H7 (cell line): ENCODE data around the gene ZNF300. TPM values are rescaled to one million over a fixed set of nuclear protein-coding genes. Genes with fewer than 3 reads are reported as not detected.
A peak's percentile ranks its signal among the peaks of the same experiment; 100 is the strongest.
"Not testable (repeated sequence)": the region's sequence is repeated elsewhere in the genome, so short reads cannot be mapped to it uniquely, and the experiment has no call there.

ENCODE experiments used
- DNase-seq: peaks from one replicate; pipeline ENCODE4 v3.0.0; 2012
- H3K27me3 ChIP-seq: 2 replicates; pipeline ENCODE4 v1.6.0; 2011; ENCODE audit warnings: mild to moderate bottlenecking, low read length; ENCODE audit not compliant: control insufficient read depth, insufficient read depth
- H3K36me3 ChIP-seq: replicated peaks from 2 replicates; pipeline ENCODE4 v1.5.1; 2011; ENCODE audit warnings: low read length; ENCODE audit not compliant: control insufficient read depth, insufficient read depth
- H3K4me3 ChIP-seq: 2 replicates; pipeline ENCODE4 v1.5.1; 2011; ENCODE audit warnings: low read depth, mild to moderate bottlenecking, control low read depth, low read length, moderate library complexity; ENCODE audit not compliant: insufficient read depth
- total RNA-seq: library from RNA; depleted of rRNA; stranded (reverse); fragments of >200 nt; shearing (Covaris generic); gene quantifications from 2 replicates; pipeline ENCODE4 v1.2.3, GENCODE V29; 2014; rRNA removed

Gene ZNF300
- total RNA-seq, 1 experiment from 2014 or later, result not detected

DNA sequence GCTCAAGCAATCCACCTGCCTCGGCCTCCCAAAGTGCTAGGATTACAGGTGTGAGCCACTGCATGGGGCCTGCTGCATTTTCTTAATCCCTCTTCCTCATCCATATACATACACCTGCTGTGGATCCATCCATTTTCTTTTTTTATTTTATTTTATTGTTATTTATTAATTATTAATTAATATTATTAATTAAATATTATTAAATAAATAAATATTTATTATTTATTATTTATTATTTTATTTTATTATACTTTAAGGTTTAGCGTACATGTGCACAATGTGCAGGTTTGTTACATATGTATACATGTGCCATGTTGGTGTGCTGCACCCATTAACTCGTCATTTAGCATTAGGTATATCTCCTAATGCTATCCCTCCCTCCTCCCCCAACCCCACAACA, 48.1 kb downstream of the ZNF300 start:
- not testable (repeated sequence) for DNase-seq, H3K36me3 ChIP-seq, H3K4me3 ChIP-seq, H3K27me3 ChIP-seq

DNA sequence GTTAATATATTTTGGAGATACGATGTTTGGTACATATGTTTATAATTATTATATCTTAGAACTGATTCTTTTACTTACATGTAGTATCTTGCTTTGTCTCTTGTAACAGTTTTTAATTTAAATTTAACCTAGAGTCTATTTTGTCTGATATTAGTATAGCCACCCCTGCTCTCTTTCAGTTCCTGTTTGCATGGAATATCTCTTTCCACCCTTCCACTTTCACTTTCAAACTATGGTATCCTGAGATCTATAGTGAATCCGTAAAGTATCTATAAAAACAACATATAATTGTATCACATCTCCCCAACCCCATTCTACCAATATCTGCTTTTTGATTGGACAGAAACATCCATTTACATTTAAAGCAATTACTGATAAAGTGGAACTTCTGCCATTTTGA, 51.2 kb downstream of the ZNF300 start:
- no peak overlapping the region for H3K4me3 ChIP-seq
- no peaks in the 10 kb centered on the region for H3K27me3 ChIP-seq
- no peak for DNase-seq
- H3K36me3 ChIP-seq, result no peaks in the 10 kb centered on the region

- Histone ChIP-seq H3K27me3 (no peaks in the 10 kb centered on the region), H3K36me3 (no peaks in the 10 kb centered on the region), H3K4me3 (no peak overlapping the region)
- DNase-seq, result no peak
Measured at GRCh38 chr5:150851039-150851438, 53.7 kb downstream of the ZNF300 start.

DNA sequence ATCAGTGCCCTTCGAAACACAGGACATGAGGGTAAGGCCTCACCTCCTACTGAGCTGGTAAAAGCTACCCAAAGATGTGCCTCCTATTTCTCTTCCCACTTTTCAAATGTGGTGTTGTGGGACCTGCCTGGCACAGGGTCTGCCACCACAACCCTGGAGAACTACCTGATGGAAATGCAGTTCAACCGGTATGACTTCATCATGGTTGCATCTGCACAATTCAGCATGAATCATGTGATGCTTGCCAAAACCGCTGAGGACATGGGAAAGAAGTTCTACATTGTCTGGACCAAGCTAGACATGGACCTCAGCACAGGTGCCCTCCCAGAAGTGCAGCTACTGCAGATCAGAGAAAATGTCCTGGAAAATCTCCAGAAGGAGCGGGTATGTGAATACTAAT, 56.5 kb downstream of the ZNF300 start:
- Histone ChIP-seq H3K27me3 (no peaks in the 10 kb centered on the region), H3K36me3 (no peaks in the 10 kb centered on the region), H3K4me3 (no peak overlapping the region)
- no peak for DNase-seq

DNA sequence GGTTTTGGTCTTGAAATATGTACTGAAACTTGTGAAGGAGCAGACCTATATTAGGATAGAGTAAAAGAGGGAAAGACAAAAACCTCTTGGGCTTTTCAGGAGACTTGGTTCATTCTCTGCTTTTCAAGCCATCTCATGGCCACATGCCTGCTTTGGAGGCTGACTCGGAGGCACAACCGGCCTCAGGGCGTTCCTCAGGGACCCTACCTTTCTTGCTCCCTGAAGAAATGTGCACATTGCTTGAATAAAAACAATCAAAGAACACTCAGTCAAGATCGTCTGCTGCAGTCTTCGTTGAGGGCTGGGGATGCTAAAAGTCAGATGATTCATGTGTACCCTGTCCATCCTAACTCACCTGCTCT, 57.5 kb downstream of the ZNF300 start:
- no peaks in the 10 kb centered on the region for H3K27me3 ChIP-seq
- no peak overlapping the region for H3K4me3 ChIP-seq
- no peak for DNase-seq
- H3K36me3 ChIP-seq, result no peaks in the 10 kb centered on the region

- peak; percentile 70 for DNase-seq
- Histone ChIP-seq H3K4me3 (no peak overlapping the region), H3K36me3 (no peaks in the 10 kb centered on the region), H3K27me3 (no peaks in the 10 kb centered on the region)
Measured at GRCh38 chr5:150846654-150847333, 58.0 kb downstream of the ZNF300 start.

DNA sequence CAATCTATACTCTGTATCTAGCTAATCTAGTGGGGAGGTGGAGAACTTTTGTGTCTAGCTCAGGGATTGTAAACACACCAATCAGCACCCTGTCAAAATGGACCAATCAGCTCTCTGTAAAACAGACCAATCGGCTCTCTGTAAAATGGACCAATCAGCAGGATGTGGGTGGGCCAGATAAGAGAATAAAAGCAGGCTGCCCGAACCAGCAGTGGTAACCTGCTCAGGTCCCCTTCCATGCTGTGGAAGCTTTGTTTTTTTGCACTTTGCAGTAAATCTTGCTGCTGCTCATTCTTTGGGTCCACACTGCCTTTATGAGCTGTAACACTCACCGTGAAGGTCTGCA, 58.5 kb downstream of the ZNF300 start, which contains the start of gene IRGM:
Gene IRGM, plus strand, starts transcription at position 214 of the 346 bp plus-strand sequence. CDS start 1,603 bp downstream, outside the sequence.
- H3K36me3 ChIP-seq, DNase-seq, H3K27me3 ChIP-seq: not testable (repeated sequence)

GRCh38 chr5:150845185-150845859, 59.5 kb downstream of the ZNF300 start:
- H3K4me3 ChIP-seq, H3K36me3 ChIP-seq, DNase-seq, H3K27me3 ChIP-seq: not testable (repeated sequence)

More for the DNA sequence above, 58.5 kb downstream of the ZNF300 start, which contains the start of gene IRGM:
- H3K4me3 ChIP-seq, result not testable (repeated sequence)

Other genes starting within 250 kb of the ZNF300 start
- 8.1 and 12.9 TPM in 2 replicates for gene MYOZ3, start 243.7 kb downstream of the ZNF300 start, total RNA-seq
- gene RBM22, start 203.9 kb downstream of the ZNF300 start, total RNA-seq, result 35.2 and 39.6 TPM in 2 replicates
- 28.3 and 37.7 TPM in 2 replicates for gene DCTN4, start 146.0 kb downstream of the ZNF300 start, total RNA-seq
- 3.0 and 5.2 TPM in 2 replicates for gene SMIM3, start 126.2 kb downstream of the ZNF300 start, total RNA-seq
- not detected in 2 replicates for gene IRGM, start 58.5 kb downstream of the ZNF300 start, total RNA-seq
- 22.4 and 39.8 TPM in 2 replicates for gene GPX3, start 115.6 kb upstream of the ZNF300 start, total RNA-seq
- gene TNIP1, start 176.1 kb upstream of the ZNF300 start, total RNA-seq, result 27.3 and 38.6 TPM in 2 replicates